PC-3 (cell line): ENCODE results near the gene ZNF816. TPM values are rescaled to one million over a fixed set of nuclear protein-coding genes. Genes with fewer than 3 reads are reported as not detected.
"Not testable (repeated sequence)": the region's sequence is repeated elsewhere in the genome, so short reads cannot be mapped to it uniquely, and the experiment has no call there.

Source experiments
- ATAC-seq: fragments of 200-7000 bp; cut with Tn5 transposase; 2 replicates; pipeline ENCODE4 v1.9.1; 2020; ENCODE audit warnings: mild to moderate bottlenecking, moderate library complexity
- BruUV-seq: library from RNA; stranded (reverse); fragments of 400-500 nt; replicated peaks from 2 replicates; lab custom pipeline; 2021; lab: Mats Ljungman, UMichigan
- CTCF ChIA-PET: fragments of 300-600 bp; sonication (Branson Sonifier 250); formaldehyde crosslinking; loops from one replicate; lab custom pipeline; 2022; ENCODE audit warnings: antibody characterized with exemption; lab: Charles Lee
- POLR2A ChIA-PET: fragments of 300-600 bp; sonication (Branson Sonifier 250); formaldehyde crosslinking; loops from one replicate; lab custom pipeline; 2022; ENCODE audit warnings: antibody characterized with exemption; ENCODE audit not compliant: unreplicated experiment; lab: Charles Lee
- DNase-seq: peaks from one replicate; pipeline ENCODE4 v3.0.0-alpha.2; 2015
- H2AFZ ChIP-seq: fragments of 300-600 bp; sonication (generic); 2 replicates; pipeline ENCODE4 v1.6.0; 2016; ENCODE audit warnings: antibody characterized with exemption, low read length
- H3F3A ChIP-seq: fragments of 300-600 bp; sonication (generic); one replicate; pipeline ENCODE4 v1.6.0; 2017; ENCODE audit warnings: antibody characterized with exemption, low read length, control low read depth, mild to moderate bottlenecking; ENCODE audit not compliant: unreplicated experiment
- H3K27ac ChIP-seq: fragments of 300-600 bp; sonication (generic); 2 replicates; pipeline ENCODE4 v1.5.1; 2016; ENCODE audit warnings: mild to moderate bottlenecking, low read length
- H3K27me3 ChIP-seq: fragments of 300-600 bp; sonication (generic); 2 replicates; pipeline ENCODE4 v1.6.1; 2016; ENCODE audit warnings: low read length, mixed read lengths
- H3K36me3 ChIP-seq: fragments of 300-600 bp; sonication (generic); 2 replicates; pipeline ENCODE4 v1.6.1; 2016; ENCODE audit warnings: low read depth, mixed run types, low read length, mixed read lengths
- H3K4me1 ChIP-seq: fragments of 300-600 bp; sonication (generic); 2 replicates; pipeline ENCODE4 v1.5.1; 2016; ENCODE audit warnings: low read length; ENCODE audit not compliant: insufficient read depth
- H3K4me2 ChIP-seq: fragments of 300-600 bp; sonication (generic); 2 replicates; pipeline ENCODE4 v1.6.0; 2016; ENCODE audit warnings: low read length
- H3K4me3 ChIP-seq: fragments of 300-600 bp; sonication (generic); 2 replicates; pipeline ENCODE4 v1.5.1; 2016; ENCODE audit warnings: mild to moderate bottlenecking, low read length, mixed read lengths
- H3K79me2 ChIP-seq: fragments of 300-600 bp; sonication (generic); 2 replicates; pipeline ENCODE4 v1.6.1; 2017; ENCODE audit warnings: low read length, mixed read lengths
- H3K9ac ChIP-seq: fragments of 300-600 bp; sonication (generic); 2 replicates; pipeline ENCODE4 v1.6.0; 2016; ENCODE audit warnings: mild to moderate bottlenecking, low read length
- H3K9me2 ChIP-seq: fragments of 300-600 bp; sonication (generic); replicated peaks from 2 replicates; pipeline ENCODE4 v1.6.1; 2016; ENCODE audit warnings: mixed run types, low read length, mixed read lengths
- H3K9me3 ChIP-seq: fragments of 300-600 bp; sonication (generic); 2 replicates; pipeline ENCODE4 v1.6.1; 2016; ENCODE audit warnings: low read length, mixed read lengths
- H4K20me1 ChIP-seq: fragments of 300-600 bp; sonication (generic); 2 replicates; pipeline ENCODE4 v1.6.1; 2016; ENCODE audit warnings: low read length, mixed read lengths
- CTCF ChIP-seq: fragments of 300-600 bp; sonication (generic); conservative IDR thresholded peaks from 2 replicates; pipeline ENCODE4 v1.5.1; 2017; ENCODE audit warnings: antibody characterized with exemption, low read depth, mild to moderate bottlenecking, low read length
- EZH2 ChIP-seq: fragments of 300-600 bp; sonication (generic); IDR thresholded peaks from one replicate; pipeline ENCODE4 v1.6.1; 2017; ENCODE audit warnings: antibody characterized with exemption, mild to moderate bottlenecking, low read length; ENCODE audit not compliant: unreplicated experiment
- EZH2phosphoT487 ChIP-seq: fragments of 300-600 bp; sonication (generic); IDR thresholded peaks from 2 replicates; pipeline ENCODE4 v1.6.1; 2018; ENCODE audit warnings: mild to moderate bottlenecking, antibody characterized with exemption, low read length, borderline replicate concordance
- intact Hi-C: fragments of 100-400 bp; cut with micrococcal nuclease; formaldehyde crosslinking; loops from 2 replicates; pipeline ENCODE4 v1.9.0; 2023
- total RNA-seq: library from RNA; depleted of rRNA; stranded (reverse); fragments of >200 nt; gene quantifications from 2 replicates; pipeline ENCODE4 v1.2.3, GENCODE V29; 2014

ZNF816 gene
- total RNA-seq, 1 experiment from 2014 or later, result 10.2 TPM

- no peaks in the 10 kb centered on the region for H3K9me2 ChIP-seq
- H3K27me3 ChIP-seq, result no peaks in the 10 kb centered on the region
- H3K27ac ChIP-seq, result no peak overlapping the region
- DNase-seq (no peak), ATAC-seq (no peak)
- no peak for TF ChIP-seq EZH2
- TF ChIP-seq EZH2phosphoT487, result no peak
- TF ChIP-seq CTCF, result no peak
- CTCF ChIA-PET, result no interaction called here
- no peak overlapping the region for H2AFZ ChIP-seq
- no TSS peak for BruUV-seq
- peaks cover 29% of the 10 kb centered on the region for H3K9me3 ChIP-seq
- peaks cover 4% of the 10 kb centered on the region for H3F3A ChIP-seq
- POLR2A ChIA-PET, result no interaction called here
- no peak overlapping the region for H3K4me2 ChIP-seq
- H3K79me2 ChIP-seq, result no peaks in the 10 kb centered on the region
- no peak overlapping the region for H3K9ac ChIP-seq
- no peak overlapping the region; the same call in 1 of the 2 replicates for H3K4me3 ChIP-seq
- peaks cover 42% of the 10 kb centered on the region for H3K36me3 ChIP-seq
- peaks cover 14% of the 10 kb centered on the region for H3K4me1 ChIP-seq
- H4K20me1 ChIP-seq, result no peaks in the 10 kb centered on the region
- intact Hi-C loops, result no loop called here
Measured at GRCh38 chr19:52987221-52987620, 24.5 kb upstream of the ZNF816 start.

GRCh38 chr19:52983167-52983566 is 20.5 kb upstream of the ZNF816 start:
- CTCF ChIA-PET, result not testable (repeated sequence)

GRCh38 chr19:52981329-52981728 is 18.6 kb upstream of the ZNF816 start:
- Histone ChIP-seq H3K27ac (no peak overlapping the region), H3K27me3 (no peaks in the 10 kb centered on the region), H3K79me2 (no peaks in the 10 kb centered on the region), H3K4me3 (no peak overlapping the region), H3K36me3 (peaks cover 20% of the 10 kb centered on the region), H3K9me2 (no peaks in the 10 kb centered on the region), H3F3A (no peaks in the 10 kb centered on the region), H3K4me1 (no peaks in the 10 kb centered on the region), H2AFZ (no peak overlapping the region), H3K9ac (no peak overlapping the region), H3K4me2 (no peak overlapping the region), H3K9me3 (peaks cover 21% of the 10 kb centered on the region), H4K20me1 (no peaks in the 10 kb centered on the region)
- CTCF ChIA-PET, result no interaction called here
- intact Hi-C loops, result no loop called here
- DNase-seq, result no peak
- BruUV-seq, result no TSS peak
- ATAC-seq, result no peak
- TF ChIP-seq EZH2phosphoT487 (no peak), EZH2 (no peak), CTCF (no peak)
- POLR2A ChIA-PET, result interaction anchor here (0.5 kb wide), 1 partner anchor 33 kb away, joined by 11 read pairs; no protein-coding TSS in a partner anchor

More at GRCh38 chr19:52983167-52983566, 20.5 kb upstream of the ZNF816 start:
- ATAC-seq, H3K27me3 ChIP-seq, H3K4me2 ChIP-seq, H3K27ac ChIP-seq, intact Hi-C loops, H3K9me2 ChIP-seq, H3K4me1 ChIP-seq, H3K9ac ChIP-seq, DNase-seq, BruUV-seq, H3K4me3 ChIP-seq, H3K79me2 ChIP-seq, H2AFZ ChIP-seq, H4K20me1 ChIP-seq, POLR2A ChIA-PET, H3F3A ChIP-seq: not testable (repeated sequence)
- Histone ChIP-seq H3K36me3 (peaks cover 36% of the 10 kb centered on the region), H3K9me3 (peaks cover 29% of the 10 kb centered on the region)
